Fibroblast of skin of scalp (primary cell): ENCODE measurements around the gene NPS. TPM values are rescaled to one million over a fixed set of nuclear protein-coding genes. Genes with fewer than 3 reads are reported as not detected.

Source experiments
- DNase-seq: peaks from one replicate; pipeline ENCODE4 v3.0.0-alpha.2; 2013
- polyA plus RNA-seq, 2 experiments: library from polyadenylated mRNA; unstranded; fragments of 120-200 nt; gene quantifications; one replicate each; pipeline ENCODE4 v1.2.1, GENCODE V29; 2013; ENCODE audit not compliant: insufficient read length in 2 of 2

The NPS gene
- not detected for polyA plus RNA-seq (2013, experiment 1 of 2; ENCODE audit: insufficient read length)
- polyA plus RNA-seq (2013, experiment 2 of 2; ENCODE audit: insufficient read length), result not detected

GRCh38 chr10:127549009-127549408, at the start of gene NPS:
NPS (plus strand) TSS chr10:127549309; CDS start chr10:127549369, 60 bp downstream.
- DNase-seq, result no peak

DNA sequence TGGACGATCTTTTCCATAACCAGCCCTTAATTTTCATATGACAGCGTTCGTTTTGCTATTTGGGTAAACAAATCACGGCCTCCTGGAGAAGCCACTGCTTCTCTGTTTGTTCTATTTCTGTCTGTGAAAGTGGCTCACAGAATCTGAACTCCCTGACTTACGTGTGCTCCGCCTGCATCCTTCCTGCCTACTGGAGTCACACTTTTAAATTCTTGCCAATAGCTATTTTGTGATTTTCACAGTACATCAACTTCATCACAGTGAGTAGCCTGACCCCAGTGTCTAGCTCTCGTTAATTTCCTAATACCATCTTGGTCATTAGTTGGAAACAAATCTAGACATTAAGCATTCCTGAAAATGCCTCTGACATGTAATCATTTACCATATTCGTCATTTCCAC, 49.0 kb upstream of the NPS start:
- DNase-seq, result no peak

- no peak for DNase-seq
These were observed 43.0 kb upstream of the NPS start for GRCh38 chr10:127506094-127506493.

GRCh38 chr10:127522298-127522697, 26.8 kb upstream of the NPS start:
- DNase-seq, result no peak

DNA sequence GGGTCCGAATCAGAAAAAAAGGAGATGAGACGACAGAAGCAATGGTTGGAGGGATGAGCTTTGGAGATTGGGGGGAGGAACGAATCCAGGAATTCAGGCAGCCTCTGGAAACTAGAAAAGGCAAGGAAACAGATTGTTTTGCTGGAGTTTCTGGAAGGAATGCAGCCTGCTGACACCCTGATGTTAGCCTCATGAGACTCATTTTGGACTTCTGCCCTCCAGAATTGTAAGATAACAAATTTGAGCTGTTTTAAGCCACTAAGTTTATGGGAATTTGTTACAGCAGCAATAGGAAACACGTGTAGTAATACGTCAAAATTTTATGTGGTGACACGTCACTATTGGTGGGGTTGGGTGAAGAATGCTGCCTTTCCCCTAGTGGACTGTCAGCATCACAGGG, 25.6 kb upstream of the NPS start:
- DNase-seq, result no peak

DNA sequence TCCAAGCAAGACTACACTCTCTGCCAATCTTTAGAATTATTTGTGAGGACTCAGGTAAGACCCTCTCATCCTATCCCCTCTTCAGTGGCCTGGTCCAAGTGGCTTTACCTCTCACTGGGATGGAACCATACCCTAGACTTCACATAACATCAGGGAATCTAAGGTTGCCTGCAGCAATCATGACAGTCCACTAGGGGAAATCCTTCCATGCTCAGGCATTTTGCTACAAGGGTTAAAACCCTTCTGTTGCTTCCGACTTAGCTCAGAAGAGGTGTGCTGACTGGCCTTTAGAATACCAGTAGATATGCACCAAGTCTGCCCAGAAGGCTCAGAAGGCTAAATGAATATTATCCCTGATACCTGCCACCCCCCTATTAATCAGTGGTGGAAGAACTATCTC, 24.9 kb upstream of the NPS start:
- no peak for DNase-seq

GRCh38 chr10:127524908-127525665, 24.0 kb upstream of the NPS start:
- DNase-seq, result peak; percentile 48

- no peak for DNase-seq
These were observed 23.4 kb upstream of the NPS start for GRCh38 chr10:127525686-127526085.

DNA sequence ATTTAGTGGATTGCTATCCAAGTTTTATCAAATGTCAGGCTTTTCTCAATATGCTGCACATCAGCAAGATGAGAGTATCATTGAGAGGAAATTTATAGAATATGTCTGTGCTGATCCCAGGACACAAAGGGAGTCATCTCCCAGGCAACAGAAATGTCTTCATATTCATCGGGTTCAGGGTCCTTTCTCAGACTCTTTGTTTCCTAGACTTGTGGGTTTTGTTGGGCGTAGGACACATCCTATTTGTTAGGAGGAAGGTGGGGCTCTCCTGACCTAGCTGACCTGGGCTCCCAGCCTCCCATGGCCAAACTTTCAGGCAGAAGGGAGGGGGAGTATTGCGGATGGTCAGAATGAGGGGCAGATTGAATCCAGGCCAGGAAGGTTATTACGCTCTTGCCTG, 22.9 kb upstream of the NPS start:
- DNase-seq, result no peak

DNA sequence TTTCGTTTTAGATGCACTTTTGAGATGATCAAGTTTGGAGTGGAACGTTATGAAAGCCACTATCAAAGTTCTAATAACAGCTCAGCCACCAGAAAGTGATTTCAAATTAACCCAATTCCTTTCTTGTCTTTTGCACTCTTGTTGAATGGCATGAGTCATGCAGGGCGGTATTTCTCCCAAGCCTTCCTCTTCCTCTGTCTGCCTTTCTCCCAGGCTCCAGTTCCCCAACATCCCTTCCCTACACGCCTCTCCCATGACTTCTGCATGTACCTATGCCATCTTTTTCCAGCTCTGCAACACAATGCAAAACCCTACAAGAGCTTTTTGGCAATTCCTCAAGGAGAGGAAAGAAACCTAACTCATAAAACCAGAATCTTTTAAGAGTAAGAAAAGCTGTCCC, 21.8 kb upstream of the NPS start:
- DNase-seq, result no peak

DNA sequence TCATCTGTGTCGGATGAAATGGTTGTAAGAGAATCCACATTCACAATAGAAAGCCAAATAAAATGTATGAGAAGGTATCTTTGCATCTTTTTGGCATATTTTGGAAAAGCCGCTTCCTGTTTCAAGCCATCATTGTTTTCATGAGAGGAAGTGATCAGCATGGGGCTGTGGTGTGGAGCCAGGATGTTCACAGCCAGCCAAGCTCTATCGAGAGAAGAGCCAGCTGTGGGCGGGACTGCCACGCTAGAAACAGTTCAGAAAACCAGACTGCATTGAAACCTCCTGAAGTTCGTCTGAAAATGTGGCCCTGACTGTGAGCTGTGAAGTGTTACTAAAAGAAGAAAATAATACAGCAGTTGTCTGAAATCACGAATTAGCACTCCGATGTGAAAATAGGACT, 21.2 kb upstream of the NPS start:
- peak; percentile 13 for DNase-seq

DNA sequence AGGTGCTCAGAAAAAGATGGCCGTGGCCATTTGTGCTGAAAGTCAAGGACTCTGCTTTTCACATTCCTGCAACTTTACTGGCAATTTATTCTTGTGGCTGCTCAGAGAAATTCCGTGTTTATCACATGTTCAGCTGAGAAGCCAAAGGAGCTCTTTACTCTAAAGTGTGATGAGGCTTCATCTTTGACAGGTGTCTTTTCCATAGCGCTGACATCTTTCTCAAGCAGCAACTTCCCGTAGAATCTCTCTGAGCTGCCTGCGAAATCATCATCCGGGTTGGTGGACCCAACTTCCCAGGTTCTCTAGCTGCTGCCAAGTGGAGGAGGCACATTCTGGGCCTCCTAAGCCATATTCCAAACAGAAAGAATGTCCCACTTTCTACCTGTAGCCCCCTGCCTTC, 16.9 kb upstream of the NPS start:
- DNase-seq, result no peak

- no peak for DNase-seq
These were observed 16.4 kb upstream of the NPS start for GRCh38 chr10:127532659-127533058.

- DNase-seq, result no peak
These were observed 15.0 kb upstream of the NPS start for GRCh38 chr10:127534074-127534473.

DNA sequence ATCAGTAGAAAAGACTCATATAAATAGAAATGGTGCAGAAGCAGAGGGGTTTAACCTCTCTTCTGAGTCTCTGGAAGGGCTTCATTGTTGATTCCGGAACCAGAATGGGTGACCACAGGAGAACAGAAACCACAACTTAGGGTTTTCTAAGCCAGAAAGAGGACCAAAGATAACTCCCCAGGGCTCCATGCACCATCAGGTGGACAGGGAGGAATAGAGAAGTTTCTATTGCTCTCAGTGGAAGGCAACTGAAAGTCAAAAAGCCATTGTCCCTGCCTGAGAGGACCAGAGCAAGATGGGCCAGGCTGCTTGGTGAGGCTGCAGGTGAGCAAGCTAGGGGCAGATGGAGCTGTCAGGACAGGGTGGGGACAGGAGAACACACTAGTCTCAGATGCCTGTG, 14.6 kb upstream of the NPS start:
- DNase-seq, result no peak

DNA sequence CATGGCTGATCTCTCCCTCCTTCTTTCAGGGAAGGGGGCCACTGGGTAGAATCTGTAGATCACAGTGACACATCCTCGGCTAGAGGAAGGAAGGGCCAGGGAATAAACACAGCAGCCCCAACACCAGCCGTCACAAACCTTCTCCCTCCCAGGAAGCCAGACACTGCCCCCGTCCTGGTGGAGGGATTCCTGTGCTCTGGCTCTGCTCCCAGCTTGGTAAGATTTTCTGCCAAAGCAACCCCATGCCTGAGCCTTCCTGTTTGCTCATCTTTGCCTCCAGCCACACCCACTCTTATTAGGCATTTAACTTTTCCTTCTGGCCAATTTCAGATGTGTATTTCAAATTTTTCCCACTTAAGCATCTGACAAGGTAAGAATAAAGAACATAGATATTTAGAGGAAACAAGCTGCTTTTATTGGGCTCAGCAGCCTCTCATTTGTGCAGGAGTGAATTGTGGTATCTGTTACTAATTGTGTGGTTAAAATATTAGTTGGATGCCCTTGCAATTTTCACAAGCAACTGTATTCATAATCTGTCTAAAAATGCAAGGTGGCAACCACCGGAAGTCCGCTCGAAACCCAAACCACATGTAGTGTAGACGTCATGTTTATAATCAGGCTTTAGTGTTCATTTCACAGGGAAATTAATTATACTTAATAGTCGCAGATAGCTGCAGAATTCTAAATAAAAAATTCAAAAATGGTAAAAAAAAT, 13.2 kb upstream of the NPS start:
- DNase-seq, result no peak

- no peak for DNase-seq
These were observed 11.9 kb upstream of the NPS start for GRCh38 chr10:127536972-127537760.

- no peak for DNase-seq
These were observed 11.2 kb upstream of the NPS start for GRCh38 chr10:127537924-127538323.

GRCh38 chr10:127548022-127548421, 1.1 kb upstream of the NPS start:
- no peak for DNase-seq

DNA sequence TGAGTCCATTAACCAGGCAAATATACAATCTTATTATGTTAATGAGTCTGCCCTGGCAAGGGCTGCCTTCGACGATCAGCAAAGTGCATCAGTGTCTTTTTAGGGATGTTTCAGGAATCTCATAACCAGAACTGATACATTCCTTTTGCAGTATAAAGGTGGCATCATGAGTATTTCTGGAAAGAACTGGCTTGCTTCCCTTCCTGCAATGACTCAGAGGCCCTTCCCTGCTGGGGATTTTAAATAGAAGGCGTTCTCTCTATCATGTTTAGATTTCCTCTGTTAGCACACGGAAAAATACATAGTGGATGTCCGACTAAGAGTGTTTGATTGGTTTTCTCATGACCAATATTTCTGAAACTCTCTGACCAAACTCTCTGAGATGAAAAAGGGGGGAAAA, 1.8 kb downstream of the NPS start:
- no peak for DNase-seq

DNA sequence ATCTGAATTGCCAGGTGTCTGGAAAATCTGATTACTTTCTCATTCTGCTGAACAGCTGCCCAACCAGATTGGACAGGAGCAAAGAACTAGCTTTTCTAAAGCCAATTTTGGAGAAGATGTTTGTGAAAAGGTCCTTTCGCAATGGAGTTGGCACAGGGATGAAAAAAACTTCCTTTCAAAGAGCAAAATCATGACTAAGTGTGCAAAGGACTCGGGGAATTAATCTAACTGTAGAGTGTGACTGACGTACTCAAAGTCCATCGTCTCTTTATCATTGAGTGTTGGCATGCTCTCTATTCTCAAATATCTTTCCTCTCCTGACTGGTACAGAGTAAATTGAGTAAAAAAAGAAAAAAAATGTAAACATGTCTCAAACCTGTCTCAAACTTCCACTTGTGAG, 3.3 kb downstream of the NPS start:
- DNase-seq, result no peak

- no peak for DNase-seq
These were observed 4.3 kb downstream of the NPS start for GRCh38 chr10:127553417-127553816.

- DNase-seq, result peak; percentile 36
These were observed 7.8 kb downstream of the NPS start for GRCh38 chr10:127556916-127557315.
